ENCODE results near the gene GTF2H1. TPM values are rescaled to one million over a fixed set of nuclear protein-coding genes. Genes with fewer than 3 reads are reported as not detected.
A peak's percentile ranks its signal among the peaks of the same experiment; 100 is the strongest.

The GTF2H1 gene
- total RNA-seq, 1 donor from 2014 or later, result 40.8 TPM

GRCh38 chr11:18288911-18289310, 33.5 kb upstream of the GTF2H1 start:
- DNase-seq, result no peak
- TF ChIP-seq CTCF (IDR thresholded peaks at IDR 0.05), result no peak
- Histone ChIP-seq H3K27ac (no peak overlapping the region), H3K4me3 (no peak overlapping the region), H3K36me3 (peaks cover 90% of the 10 kb centered on the region), H3K27me3 (no peaks in the 10 kb centered on the region), H3K9me3 (no peaks in the 10 kb centered on the region), H3K4me1 (no peaks in the 10 kb centered on the region)
- ATAC-seq, result no peak
- intact Hi-C loops (cut with DNase I), result no loop called here

GRCh38 chr11:18294862-18295261, 27.5 kb upstream of the GTF2H1 start:
- no peaks in the 10 kb centered on the region for H3K4me1 ChIP-seq
- TF ChIP-seq CTCF (IDR thresholded peaks at IDR 0.05), result no peak

GRCh38 chr11:18295316-18295715, 27.1 kb upstream of the GTF2H1 start:
- TF ChIP-seq CTCF (IDR thresholded peaks at IDR 0.05), result no peak
- no peak for ATAC-seq
- Histone ChIP-seq H3K27me3 (no peaks in the 10 kb centered on the region), H3K4me1 (no peaks in the 10 kb centered on the region), H3K27ac (no peak overlapping the region), H3K9me3 (no peaks in the 10 kb centered on the region), H3K36me3 (peaks cover 91% of the 10 kb centered on the region), H3K4me3 (no peak overlapping the region)
- DNase-seq, result no peak
- intact Hi-C loops (cut with DNase I), result no loop called here

More at GRCh38 chr11:18294862-18295261, 27.5 kb upstream of the GTF2H1 start:
- Histone ChIP-seq H3K27ac (no peak overlapping the region), H3K4me3 (no peak overlapping the region), H3K27me3 (no peaks in the 10 kb centered on the region), H3K9me3 (no peaks in the 10 kb centered on the region), H3K36me3 (peaks cover 91% of the 10 kb centered on the region)
- intact Hi-C loops (cut with DNase I), result no loop called here
- DNase-seq (no peak), ATAC-seq (no peak)

- Histone ChIP-seq H3K4me3 (no peak overlapping the region), H3K27ac (no peak overlapping the region), H3K4me1 (no peaks in the 10 kb centered on the region), H3K36me3 (peaks cover 89% of the 10 kb centered on the region), H3K9me3 (no peaks in the 10 kb centered on the region), H3K27me3 (no peaks in the 10 kb centered on the region)
- peak; percentile 50 for ATAC-seq
- DNase-seq, result no peak
- TF ChIP-seq CTCF (IDR thresholded peaks at IDR 0.05), result no peak
- intact Hi-C loops (cut with DNase I), result no loop called here
Measured at GRCh38 chr11:18299721-18300120, 22.6 kb upstream of the GTF2H1 start.

GRCh38 chr11:18304745-18305144, 17.6 kb upstream of the GTF2H1 start:
- H3K27ac ChIP-seq, result no peak overlapping the region
- H3K36me3 ChIP-seq, result peaks cover 97% of the 10 kb centered on the region
- intact Hi-C loops (cut with DNase I), result no loop called here
- H3K27me3 ChIP-seq, result no peaks in the 10 kb centered on the region
- DNase-seq (no peak), ATAC-seq (no peak)
- H3K4me3 ChIP-seq, result no peak overlapping the region
- H3K9me3 ChIP-seq, result no peaks in the 10 kb centered on the region
- no peaks in the 10 kb centered on the region for H3K4me1 ChIP-seq
- no peak for TF ChIP-seq CTCF (IDR thresholded peaks at IDR 0.05)

GRCh38 chr11:18307461-18308139, 14.8 kb upstream of the GTF2H1 start:
- intact Hi-C loops (cut with DNase I), result no loop called here
- Histone ChIP-seq H3K4me1 (peaks cover 9% of the 10 kb centered on the region), H3K27me3 (no peaks in the 10 kb centered on the region), H3K4me3 (no peak overlapping the region), H3K36me3 (peaks cover 86% of the 10 kb centered on the region), H3K9me3 (no peaks in the 10 kb centered on the region), H3K27ac (no peak overlapping the region)
- DNase-seq (no peak), ATAC-seq (no peak)
- TF ChIP-seq CTCF (IDR thresholded peaks at IDR 0.05), result no peak

Measured in upper lobe of right lung (tissue), 1 donor.